NB4 (cell line): ENCODE measurements around the gene NFIB.

ENCODE experiments used
- CTCF ChIP-seq: IDR thresholded peaks from one replicate; pipeline ENCODE4 v1.5.1; 2012; ENCODE audit warnings: low read depth, low read length
- POLR2A ChIP-seq: IDR thresholded peaks from 2 replicates; pipeline ENCODE4 v1.6.1; 2011; ENCODE audit warnings: mild to moderate bottlenecking; ENCODE audit not compliant: insufficient read length; ENCODE audit errors: extremely low read depth

- no peak for TF ChIP-seq CTCF
- TF ChIP-seq POLR2A = no peak
Observed at GRCh38 chr9:14354201-14354600, 40.3 kb upstream of the NFIB start.
